HG02938 (cell line): ENCODE measurements around the gene HOXC10.

Experiments used
- ATAC-seq: cut with Tn5 transposase; IDR thresholded peaks from one replicate; pipeline ENCODE4 v1.9.1; 2021; ENCODE audit warnings: mild to moderate bottlenecking, moderate library complexity; ENCODE audit not compliant: unreplicated experiment

HOXC10 gene

DNA sequence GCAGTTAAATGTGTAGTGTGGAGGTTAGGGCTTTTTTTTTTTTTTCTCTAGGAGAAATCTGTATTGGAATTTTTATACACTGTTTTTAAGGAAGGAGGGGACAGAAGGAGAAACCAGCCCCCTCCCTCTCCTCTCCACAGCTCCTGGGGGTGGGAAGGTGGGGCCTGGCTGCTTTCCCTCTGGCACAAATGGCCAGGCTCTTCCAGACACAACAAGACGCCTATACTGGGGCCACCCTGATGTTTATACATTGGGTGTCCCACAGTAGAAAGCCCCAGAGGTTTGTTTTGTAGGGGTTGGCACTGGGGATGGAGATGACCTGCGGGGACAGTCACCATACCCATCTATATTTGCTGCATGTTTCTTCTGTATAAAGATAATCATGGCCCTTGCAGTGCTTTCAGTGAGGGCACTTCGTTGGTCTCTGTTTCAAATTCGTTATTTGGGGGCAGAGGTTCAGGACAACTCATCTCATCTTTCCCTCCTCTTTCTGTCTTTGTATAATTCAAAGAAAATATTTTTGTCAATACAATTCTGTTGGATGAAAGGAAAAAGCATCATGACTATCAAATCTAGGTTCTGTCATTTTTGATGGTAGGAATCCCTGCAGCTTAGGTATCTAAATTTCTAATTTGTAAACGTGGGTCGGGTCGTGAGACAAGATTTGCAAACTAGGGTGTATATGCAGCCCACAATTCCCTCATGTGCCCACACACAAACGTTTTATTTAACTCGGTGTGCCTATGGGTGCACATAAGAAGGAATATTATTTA is 7.9 kb upstream of the HOXC10 start:
- no peak for ATAC-seq

DNA sequence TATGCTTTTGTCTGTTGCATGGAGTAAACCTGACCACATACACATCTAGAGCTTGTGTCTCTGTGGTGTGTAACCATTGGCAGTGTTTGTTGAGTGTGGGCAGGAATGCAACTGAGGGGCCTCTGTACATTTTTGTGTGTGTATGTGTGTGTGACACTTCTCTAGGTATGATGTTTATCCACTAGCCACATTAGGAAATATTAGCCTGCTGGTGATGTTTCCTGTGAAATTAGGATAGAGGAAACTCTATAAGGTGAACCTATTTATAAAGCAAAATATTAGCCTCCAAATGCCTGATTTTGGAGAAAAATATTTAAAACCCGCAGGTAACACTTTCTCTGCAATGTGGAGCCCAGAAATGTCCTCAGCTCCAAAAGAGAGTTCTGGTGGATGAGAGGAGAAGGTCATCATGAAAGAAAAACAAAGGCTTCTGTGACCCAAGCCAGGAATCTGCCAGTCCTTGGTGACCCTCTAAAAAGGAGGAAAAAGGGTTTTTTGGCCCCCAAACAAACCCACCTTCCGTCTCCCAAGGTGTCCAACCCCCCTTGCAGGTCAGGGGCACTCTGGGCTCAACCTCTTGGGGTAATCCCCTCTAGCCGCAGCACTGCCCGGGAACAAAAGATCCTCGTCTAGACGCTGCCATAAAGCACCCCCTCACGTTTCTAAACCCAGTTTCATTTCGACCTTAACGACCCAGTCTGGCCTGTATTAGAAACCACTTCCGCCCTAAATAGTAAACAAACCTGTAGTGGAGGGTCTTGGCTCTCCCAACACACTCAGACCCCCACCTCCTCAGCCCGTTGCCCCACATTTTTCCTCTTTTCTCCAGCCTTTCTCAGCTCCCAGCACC is 7.1 kb upstream of the HOXC10 start:
- ATAC-seq = no peak

DNA sequence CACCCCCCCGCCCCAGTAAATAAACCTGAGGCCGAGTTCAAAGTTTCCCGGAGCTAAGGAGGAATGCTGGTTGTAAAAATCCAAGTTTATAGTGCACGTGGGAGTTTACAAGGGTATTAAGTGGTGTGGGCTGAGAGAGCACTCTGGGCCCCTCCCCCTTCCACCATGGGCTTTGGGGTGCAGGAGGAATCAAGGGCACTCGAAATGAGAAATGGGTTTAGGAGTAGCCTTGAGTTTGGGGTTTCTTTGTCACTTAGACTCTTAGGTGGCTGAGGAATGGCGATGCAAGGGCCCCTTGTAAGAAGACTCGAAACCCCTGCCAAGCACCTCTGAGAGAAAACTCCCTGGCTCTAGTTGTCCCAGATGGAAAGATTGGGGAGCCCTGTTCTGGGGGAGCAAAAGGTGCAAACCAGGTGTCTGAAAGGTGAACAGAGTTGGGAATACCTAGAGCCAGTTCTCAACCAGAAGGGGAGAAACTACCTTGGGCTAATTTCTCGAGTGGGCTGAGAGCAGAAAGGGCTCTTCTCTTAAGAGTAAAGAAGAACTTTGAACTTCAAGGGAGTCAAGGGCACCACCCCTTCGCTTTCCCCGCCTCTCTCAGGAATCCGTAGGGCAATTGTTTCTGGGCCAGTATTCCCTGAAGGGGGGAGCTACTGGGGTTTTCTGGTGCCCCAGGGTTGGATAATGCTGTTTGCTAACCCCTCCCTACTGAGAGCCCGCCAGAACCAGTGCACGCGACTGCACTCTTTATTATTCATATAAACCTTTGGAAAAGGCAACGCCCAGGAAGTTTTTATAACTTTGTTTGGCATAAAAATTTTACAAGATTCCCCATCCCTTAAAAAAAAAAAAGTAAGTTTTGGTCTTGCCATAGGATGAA is 6.2 kb upstream of the HOXC10 start:
- no peak for ATAC-seq

DNA sequence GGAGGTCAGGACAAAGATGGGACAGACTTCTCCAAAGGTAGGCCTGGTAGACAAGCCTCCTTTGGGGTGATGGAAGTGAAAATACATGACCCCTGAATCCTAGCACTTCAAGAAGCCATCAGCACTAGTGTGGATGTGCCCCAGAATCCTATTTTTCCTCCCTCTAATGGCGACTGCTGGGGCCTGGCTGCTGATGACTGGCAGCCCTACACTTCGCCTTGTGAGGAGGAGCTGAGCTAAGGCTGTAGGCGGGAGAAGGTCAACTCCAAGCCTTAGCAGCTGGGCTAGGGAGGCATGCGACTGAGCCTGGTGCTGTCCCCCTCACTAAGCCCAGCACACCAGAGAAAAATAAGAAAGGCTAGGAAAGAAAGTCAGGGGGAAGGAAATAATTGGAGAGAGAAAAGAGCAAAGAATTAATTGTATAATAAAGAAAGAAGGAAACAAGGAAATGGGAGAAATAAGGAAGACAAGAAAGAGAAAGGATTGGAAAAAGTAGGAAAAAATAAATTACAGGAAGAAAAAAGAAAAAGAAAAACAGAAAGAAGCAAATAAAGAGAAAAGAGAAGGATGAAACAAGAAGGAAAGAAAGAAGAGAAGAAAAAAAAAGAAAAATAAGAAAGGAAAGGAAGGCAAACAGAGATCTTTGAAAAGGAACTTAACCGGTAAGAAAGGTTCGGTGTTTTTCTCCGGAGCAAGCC is 4.7 kb upstream of the HOXC10 start:
- ATAC-seq = no peak

DNA sequence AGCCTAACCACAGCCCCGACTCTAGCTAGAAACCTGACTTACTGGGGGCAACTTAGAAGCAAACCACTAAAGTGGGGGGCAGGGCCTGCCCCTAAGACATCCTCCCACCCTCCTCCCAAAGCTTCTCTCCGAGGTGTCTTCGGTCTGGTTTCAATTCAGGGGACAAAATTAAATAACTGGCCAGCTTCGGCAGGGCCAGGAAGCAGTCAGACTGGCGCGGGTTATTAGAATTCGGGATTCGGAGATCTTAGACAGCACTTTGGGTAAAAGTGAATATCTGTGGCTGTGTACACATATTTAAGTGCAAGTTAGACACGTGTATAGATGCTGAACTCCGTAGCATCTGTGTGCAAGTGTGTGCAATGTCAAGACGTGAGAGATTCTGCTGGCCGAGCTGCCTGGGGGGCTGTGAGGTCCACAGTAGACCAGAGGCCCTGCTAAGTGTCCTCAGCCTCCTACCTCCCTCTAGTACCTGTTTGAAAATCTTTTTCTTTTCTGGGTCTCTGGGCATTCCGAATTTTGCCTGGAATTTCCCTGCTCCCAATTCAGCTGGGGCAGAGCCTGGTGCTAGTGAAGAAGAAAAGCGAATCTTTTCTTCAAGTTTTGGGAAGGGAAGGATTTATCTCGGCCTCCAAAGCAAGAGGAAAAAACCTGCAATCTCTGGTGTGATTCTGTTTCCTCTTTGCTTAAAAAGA is 4.0 kb upstream of the HOXC10 start:
- no peak for ATAC-seq

DNA sequence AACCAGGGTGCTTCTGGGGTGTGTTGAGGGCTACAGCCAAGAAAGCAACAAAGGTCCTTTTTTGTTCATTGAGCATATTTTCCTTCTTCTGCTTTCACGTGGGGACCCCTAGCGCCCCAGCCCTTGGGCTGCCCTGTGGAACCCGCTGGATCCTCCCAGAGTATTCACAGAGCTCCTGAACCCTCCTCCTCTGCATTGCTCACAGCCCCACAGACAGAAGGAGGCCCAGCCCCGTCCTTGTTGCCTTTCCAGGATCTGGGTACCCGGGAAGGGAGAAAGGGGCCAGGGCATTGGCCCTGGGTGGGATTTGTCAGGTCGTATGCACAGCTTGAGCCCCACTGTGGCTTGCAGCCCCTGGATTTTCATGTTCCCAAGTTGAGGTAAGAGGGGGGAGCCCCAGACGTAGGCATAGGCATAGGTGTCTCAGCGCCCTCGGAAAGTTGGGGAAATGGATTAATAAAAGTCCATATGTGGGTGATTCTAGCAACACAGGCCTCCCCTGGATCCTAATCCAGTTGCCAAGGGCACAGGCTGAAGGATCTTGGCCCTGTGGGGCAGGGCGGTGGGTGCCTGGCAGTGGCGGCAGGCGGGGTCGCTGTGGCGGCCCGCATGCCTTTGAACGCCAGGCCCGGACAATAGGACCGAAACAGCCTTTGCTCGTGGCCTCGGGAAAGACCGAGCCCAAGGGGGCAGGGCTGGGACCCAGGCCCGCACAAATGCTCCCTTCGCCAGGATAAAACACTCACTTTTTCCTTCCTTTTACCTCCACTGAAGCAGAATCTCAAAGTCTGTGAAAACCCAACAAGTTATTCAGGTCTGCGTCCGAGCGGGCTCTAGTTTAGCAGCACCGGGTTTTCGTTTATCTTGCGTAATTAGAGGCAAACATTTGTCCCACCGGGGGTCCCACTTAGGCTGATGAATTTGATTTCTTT is 3.0 kb upstream of the HOXC10 start:
- ATAC-seq = no peak

DNA sequence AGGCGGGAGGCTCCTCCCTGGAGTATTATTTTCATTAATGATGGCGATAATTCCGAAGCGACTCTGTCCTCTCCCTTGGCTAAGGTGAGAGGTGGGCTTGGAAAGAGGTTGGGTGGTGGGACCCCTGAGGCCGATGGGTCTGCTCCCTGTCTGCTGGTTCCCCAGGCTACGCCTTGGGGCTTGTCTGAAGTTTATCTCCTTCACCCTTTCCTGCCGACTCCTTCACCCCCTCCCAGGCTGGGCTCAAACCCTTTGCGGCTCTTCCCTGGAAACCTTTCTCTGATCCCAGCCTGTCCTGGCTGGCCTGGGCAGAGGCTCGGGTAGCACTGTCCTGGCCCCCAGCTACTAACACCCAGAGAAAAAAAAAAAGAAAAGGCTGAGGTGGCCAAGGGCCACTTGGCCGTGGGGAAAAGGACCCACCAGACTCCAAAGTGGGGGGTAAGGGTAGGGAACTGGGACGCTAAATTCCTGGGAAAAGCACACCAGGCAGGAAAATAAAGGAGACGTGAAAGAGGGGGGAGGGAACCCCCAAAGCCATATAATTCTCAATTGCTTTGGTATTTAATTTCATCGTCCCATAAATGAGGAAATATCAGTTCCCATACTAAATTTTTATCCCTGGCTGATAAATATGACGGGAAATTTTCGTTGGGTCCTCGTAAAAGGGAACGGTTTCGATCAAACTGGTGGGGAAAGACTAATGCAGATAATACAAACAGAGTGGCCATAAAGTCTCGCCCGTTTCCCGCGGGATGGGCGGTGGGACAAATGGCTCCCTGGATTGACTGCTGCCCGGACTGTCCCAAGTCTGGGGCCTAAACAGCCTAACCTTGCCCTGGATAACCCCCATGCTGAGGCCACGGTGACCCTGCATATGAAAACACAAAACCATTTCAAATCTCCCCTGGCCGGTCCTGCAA is 2.0 kb upstream of the HOXC10 start:
- no peak for ATAC-seq

DNA sequence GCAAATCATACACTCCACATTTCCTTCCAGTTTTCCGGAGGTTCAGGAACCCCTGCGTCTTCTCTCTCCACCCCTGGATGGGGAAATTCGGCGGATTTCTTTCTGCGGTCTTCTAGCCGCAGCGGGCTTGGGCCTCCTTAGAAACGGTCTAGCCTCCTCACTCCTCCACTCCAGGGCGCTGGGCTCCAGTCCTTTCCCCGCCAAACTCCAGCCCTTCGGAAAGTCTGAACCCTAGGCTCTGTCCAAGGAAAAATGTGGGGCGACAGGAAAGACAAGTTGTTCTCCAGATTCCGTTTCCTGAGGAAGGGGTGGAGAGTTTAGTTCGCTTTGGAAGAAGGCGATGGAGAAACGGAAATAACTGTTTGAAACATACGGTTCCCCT is 1.4 kb upstream of the HOXC10 start:
- ATAC-seq = no peak

DNA sequence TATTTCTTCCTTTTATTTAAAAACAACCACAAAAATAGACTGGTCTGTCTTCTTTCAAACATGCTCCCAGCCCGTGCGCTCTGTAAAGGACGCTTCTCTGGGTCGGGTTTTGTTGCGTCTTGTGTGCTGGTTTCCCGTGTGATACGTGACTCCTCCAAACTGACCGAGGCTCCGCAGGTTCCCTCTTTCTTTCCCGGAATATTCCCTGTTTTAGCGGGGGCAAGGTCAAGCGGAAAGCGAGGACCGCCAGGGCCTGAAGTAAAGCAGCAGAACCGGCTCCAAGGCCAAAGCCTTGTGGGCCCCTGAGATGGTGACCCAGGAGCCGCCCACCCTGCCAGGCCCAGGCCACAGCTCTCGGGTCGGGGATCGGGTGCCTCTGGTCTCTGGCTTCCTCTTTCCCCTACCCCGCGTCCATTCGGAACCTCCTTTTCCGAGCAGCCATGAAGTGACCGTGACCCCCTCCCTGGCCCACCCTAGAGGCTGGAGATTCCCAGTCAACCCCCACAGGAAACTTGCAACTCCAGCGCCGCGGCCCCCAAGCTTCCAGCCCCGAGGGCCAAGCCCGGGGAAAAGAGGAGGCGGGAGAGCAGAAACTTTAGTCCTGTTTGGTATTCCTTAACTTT is 885 bp upstream of the HOXC10 start:
- no peak for ATAC-seq

DNA sequence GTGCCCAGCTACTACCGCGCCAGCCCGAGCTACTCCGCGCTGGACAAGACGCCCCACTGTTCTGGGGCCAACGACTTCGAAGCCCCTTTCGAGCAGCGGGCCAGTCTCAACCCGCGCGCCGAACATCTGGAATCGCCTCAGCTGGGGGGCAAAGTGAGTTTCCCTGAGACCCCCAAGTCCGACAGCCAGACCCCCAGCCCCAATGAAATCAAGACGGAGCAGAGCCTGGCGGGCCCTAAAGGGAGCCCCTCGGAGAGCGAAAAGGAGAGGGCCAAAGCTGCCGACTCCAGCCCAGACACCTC is 697 bp downstream of the HOXC10 start:
- no peak for ATAC-seq

DNA sequence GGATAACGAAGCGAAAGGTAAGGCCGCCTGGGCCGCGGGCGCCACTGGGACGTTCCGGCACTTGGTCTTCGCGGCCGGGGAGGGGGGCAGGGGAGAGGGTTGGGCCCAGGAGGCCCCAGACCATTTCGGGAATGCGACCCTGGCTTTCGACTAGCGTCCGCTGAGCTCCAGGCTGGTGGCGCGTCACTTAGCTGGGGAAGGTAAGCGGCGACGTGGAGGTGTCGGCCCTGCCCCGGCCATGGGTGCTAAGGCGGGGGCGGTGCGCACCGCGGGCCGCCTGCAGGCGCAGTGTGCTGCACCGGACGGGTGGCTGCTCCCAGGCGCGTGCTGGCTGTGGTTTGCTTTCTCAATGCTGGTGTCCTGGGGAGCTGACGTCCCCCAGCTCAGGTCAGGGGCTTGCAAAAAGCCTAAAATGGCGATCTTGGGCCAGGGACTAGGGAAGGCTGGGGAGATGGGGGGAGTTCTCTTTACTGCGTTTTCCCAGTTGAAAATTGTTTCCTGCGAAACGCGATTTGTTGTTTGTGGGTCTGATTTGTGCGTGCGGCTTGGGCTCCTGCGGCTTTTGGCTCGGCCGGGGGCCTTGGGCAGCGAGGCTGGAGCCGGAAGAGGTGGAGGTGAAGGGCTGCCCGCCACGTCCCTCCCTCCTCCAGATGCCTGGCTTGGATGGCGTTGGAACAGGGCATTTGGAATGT is 1.2 kb downstream of the HOXC10 start:
- ATAC-seq = no peak

DNA sequence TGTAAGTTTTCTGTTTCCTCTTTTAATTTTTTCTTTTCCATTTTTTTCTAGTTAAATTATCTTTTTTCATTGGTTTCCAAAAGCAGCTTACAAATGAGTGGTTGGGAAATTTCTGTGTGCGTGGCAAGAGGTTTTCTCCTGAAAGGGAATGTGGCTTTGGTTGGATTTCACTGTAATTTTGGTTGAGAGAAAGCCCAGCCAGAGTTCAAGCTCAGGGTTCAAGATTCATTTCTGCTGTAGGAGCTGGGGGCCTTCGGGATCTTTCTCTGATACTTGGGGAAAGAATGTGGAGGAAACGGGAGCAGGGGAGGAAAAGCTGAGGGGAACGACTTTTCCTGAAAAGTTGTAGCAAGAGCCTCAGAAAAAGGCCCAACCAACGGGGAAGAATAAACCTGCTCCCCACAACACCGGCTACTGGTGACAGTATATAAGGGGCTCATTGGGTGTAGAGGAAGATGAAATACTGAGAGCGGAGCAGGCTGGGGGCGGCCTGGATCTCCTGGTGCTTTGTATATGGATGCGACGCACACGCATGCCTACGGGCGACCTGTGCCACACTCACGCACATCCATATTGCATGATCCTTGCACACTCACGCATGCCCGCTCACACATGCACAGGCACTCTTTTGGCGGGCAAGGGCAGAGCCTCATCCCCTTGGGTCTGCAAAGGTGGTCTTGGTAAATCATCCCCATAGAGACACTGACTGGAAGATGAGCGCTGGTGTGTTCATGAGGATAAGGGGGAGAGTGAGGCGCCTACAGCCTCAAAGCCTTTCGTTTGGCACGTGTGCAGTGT is 1.9 kb downstream of the HOXC10 start:
- ATAC-seq = no peak

DNA sequence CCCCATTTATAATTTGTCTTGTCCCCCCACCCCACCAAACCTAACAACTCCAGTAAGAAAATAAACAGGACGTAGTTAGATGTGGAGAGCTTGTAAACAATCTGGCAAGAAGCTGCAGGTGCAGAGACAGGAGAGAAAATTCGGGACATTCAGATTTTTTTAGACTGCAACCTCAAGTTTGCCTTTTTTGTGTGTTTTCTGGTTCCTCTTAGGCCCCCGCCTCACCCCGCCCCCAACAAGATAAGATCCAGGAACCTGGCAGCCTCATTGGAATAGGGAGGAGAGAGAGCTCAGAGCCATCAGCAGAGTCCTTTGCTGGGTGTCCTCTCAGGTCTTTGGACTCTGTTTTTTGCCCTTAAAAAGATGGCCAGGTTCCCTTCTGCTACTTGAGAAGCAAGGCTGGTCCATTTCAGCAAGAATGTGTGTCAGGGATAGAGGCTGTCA is 2.9 kb downstream of the HOXC10 start:
- no peak for ATAC-seq

DNA sequence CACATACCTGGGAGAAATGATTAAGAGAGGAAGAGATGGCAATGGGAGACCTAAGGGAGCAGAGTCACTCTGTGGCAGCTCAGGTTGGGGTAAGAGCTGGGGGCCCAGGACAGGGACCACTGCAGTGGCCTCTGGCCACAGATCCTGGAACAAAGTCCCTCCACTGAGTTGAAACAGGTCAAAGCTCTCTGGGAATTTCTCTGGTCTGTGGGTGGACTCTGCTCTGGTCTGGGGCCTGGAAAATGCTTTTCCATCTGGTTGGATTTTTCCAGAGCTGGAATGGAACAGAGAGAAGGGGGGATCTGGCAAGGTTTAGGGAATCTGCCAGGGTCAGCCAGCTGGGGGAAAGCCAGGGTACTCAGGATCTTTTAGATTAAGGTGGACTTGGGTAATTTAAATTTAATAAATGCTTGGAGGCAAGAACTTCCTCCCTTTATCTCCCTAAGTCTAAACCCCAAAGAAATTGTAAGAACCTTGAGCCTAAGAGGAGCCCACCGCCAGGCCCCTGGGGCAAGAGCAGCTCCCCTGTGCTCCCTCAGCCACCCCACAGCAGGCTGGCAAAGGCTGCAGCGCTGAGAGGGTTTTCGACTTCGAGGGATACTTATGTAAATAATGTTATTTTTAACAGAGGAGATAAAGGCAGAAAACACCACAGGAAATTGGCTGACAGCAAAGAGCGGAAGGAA is 3.7 kb downstream of the HOXC10 start:
- no peak for ATAC-seq

DNA sequence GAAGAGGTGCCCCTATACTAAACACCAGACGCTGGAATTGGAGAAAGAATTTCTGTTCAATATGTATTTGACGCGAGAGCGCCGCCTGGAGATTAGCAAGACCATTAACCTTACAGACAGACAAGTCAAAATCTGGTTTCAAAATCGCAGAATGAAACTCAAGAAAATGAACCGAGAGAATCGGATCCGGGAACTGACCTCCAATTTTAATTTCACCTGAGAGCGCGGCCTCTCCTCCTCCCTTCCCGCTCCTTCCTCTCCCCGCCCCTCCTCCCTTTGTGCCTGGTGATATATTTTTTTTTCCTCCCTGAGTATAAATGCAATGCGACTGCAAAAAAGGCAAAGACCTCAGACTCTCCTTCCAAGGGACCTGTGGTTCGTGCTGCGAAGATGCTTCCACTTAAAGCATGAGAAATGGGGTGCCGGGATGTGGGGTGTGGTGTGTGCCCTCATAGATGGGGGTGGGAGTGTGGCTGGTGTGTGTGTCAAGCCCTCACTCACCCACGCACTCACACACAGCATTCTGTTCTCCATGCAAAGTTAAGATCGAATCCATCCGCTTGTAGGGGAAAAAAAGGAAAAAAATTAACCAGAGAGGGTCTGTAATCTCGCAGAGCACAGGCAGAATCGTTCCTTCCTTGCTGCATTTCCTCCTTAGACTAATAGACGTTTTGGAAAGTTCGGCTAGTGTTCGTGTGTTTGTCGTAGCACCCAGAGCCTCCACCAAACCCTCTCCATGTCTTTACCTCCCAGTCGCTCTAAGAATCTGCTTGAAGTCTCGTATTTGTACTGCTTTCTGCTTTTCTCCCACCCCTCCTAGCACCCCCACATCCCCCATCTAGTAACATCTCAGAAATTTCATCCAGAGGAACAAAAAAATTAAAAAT is 4.5 kb downstream of the HOXC10 start:
- ATAC-seq = no peak
